HG02938 (cell line): Measurements from ENCODE around the gene TMED8.
"Not testable (repeated sequence)": the region's sequence is repeated elsewhere in the genome, so short reads cannot be mapped to it uniquely, and the experiment has no call there.

Source experiments
- ATAC-seq: cut with Tn5 transposase; IDR thresholded peaks from one replicate; pipeline ENCODE4 v1.9.1; 2021; ENCODE audit warnings: mild to moderate bottlenecking, moderate library complexity; ENCODE audit not compliant: unreplicated experiment

The TMED8 gene

DNA sequence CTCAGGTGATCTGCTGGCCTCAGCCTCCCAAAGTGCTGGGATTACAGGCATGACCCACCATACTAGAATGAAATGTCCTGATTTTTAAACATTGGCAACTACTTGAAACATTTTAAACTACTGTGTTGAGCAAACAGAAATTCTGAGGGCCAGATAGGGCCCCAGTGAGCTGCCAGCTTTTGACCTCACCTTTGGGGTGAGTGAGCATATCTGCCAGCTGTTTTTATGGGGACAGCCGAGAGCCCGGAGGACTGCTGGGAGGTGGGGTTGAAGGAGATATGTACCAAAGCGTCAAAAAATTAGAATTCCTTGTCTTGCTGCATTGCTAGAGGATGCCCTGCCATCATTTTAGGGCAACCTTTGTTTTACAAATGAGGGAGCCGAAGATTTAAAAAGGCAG, 53.3 kb downstream of the TMED8 start:
- no peak for ATAC-seq

DNA sequence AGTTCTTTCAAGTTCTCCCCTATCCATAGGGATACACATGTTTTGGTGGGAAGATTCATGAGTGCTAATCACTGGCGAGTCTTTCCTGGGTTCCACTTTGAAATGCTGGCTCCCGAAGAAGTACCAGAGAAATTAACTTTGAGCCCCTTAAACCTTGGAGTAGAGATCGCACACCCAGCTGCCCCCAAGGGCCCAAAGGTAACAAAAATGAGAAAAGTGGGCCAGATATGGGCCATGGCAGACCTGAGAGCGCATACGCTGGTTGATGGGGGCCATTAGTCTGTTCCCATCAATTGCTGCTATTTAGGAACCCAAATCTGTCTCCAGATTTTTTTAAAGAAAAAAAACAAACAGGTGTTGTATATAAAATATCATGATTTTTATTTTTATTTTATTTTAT, 53.9 kb downstream of the TMED8 start:
- no peak for ATAC-seq

DNA sequence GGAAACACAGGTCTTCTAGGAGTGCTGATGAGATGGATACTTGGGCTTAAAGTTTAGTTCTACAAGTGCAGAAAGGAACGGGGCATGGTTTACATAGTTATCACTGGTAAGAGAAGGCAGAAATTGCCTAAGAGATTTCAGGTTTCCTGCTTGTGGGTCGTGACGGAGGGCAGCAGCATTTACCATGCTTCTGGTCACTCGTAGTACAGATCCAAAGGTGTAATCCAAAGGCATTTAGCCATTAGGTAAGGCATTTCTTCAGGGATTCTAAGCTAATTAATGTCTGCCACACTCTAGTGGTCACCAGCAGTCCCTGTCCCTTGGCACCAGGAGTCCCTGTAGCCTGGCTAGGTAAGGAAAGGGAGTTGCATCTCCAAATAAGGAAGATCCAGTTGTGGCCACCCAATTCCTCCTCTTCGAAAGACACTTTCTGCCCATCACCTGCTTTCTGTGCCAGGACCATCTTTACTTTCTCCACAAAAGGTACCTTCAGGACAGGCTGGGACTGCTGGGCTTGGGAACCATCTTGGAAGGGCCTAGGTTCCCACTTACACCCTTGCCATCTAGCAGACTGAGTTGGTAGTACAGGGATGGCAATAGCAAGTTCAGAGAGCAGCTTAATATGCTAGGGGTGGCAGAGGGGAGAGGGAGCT, 54.5 kb downstream of the TMED8 start:
- no peak for ATAC-seq

DNA sequence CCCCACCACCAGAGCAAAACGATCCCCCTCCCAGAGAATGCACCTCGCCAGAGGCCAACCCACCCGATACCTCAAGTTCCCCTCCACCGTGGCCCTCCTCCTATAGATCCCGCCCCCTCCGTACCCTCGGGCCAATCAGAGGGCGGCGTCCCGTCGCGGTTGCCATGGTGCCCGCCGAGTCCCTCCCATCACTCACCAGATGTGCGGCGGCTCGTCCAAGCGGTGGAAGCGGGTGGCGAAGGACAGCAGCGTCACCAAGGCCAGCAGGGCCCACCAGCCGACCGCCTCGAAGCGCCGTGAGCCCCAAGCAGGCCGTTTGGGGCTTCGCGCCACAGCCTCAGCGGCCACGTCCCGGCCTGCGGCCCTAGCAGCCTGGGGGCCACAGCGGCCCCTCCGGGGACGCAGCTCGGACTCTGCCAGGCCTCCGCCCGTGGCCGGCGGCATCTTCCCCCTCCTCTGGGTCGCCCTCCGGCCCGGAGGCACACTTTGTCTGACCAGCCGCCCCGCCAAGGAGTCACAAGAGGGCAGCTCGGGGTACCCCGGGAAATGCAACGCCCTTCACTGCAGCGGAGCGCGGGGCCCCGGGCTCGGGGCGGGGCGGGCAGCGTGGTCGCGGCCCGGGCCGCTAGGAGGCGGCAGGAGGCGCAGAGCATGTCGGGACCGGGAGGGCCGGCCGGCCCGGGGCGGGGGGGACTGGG, 56.5 kb downstream of the TMED8 start, which contains the start of gene POMT2:
Gene POMT2 (minus strand): TSS at position 646 of the 698 bp plus-strand sequence. CDS start 202 bp downstream, at position 444.
- ATAC-seq: peak; percentile 49

DNA sequence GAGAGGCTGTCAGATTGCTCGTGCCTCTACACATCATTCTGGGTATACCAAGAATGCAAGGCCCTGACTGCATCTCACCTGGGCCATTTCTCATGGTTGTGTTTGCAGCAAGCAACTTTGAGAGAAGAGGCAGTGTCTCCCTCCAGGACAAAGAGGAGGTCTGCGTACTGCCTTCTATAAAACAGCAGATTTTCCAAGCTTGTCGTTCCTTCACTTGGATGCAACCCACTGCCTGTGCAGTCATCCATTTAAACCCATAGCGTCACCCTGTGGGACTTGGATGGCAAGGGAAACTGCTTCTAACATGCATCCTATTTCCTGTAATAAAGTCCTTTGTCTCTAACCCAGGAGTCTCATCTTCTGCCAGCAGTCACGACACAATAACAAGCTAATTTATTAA, 57.5 kb downstream of the TMED8 start:
- no peak for ATAC-seq

DNA sequence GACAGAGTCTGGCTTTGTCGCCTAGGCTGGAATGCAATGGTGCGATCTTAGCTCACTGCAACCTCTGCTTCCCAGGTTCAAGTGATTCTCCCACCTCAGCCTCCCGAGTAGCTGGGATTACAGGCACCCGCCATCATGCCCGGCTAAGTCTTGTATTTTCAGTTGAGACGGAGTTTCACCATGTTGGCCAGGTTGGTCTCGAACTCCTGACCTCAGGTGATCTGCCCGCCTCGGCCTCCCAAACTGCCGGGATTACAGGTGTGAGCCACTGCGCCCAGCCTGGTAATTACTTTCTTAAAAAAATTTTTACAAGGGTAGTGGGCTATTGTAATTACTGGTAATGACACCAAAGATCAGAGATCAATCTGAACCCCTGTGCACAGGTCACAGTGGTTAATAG, 58.1 kb downstream of the TMED8 start:
- ATAC-seq: not testable (repeated sequence)

DNA sequence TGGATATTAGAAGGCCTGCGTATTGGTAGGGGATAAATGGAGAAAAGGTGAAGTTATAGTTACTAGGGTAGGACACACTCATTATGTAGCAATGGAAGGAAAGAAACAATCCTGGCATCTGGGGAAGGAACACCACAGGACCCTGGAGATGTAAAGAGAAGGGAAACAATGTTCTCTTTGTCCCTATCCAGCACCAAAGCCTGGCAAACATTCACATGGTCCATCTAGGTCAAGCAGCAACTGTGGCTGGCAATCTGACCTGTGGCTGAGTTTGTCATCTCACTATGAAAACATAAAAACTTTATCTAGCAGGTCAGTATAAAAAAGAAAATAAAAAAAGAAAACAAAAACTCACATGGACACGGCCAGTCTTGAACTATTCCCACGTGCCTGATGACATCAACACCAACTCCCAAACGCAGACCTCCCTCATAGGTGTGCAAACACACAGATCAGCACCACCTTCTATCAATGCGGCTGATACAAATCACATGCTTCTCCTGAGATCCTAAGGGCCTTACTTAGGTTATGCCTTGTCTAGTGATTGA, 58.8 kb downstream of the TMED8 start:
- ATAC-seq: no peak

DNA sequence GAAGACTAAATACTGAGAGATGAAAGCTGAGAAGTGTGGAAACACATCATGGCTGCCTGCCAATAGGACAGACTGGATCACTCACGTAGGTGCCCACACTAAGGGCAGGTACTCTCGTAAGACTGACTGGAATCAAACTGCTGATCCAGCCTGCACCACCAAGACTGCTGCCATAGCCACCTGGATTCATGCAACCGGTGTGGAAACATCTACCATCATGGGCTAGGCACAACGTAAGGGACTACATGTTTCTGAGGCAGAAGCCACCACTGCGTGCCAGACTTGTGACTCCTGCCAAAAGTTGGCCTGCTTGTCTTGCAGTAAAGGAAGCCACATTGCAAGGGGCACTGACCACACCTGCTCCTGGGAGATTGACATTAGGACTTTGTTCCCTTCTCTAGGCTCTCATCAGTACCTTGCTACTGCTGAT, 60.0 kb downstream of the TMED8 start:
- no peak for ATAC-seq

DNA sequence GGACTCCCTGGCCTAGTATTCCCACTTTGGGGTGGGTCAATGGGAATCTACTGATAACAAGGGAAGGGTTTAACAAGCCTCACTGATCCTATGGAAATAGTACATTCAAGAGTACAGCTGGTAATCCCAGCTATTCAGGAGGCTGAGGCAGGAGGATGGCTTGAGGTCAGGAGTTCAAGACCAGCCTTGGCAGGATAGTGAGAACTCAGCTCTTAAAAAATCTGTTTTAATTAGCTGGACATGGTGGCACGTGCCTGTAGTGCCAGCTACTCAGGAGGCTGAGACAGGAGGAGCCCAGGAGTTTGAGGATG, 60.7 kb downstream of the TMED8 start:
- no peak for ATAC-seq

DNA sequence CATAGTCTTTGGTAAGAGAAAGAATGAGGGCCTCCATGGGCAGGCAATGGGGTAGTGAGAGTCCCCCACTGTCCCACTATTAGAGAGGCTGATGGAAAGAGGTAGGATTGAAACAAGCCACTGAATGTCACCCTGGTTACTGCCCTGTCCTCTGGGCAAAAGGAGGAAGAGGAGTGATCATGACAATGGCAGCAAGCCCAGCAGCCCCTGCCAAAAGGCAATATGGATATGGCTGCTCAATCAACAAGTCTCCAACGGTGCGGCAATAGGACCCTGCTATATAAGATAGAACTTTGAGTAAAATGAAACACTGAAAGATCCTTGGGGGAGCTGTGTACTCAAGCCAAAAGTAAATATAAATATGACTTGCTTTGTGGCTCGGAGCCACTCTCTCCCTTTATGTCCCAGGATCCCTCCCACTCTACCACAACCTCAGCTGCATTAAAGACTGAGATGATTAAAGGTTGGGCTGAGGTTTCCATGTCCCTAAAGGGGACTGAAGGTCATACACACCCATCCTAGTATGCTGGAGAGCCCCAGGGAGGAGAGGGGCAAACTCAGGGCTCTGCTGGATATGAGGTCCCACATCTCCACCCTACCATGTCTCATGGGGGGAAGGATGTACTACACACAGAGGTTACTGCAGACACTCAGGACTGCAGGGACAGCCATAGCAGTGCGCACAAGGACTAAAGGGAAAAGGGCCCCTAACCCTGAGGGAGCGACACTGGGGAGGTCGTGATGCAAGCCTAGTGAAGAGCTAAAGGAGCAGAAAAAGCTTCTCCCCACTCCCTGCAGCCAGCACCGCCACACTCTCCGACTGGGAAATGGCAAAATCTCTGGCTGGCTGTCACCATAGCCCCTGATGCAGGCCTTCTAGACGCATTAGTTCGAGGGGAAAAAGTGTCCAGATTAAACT, 62.1 kb downstream of the TMED8 start:
- ATAC-seq: no peak

DNA sequence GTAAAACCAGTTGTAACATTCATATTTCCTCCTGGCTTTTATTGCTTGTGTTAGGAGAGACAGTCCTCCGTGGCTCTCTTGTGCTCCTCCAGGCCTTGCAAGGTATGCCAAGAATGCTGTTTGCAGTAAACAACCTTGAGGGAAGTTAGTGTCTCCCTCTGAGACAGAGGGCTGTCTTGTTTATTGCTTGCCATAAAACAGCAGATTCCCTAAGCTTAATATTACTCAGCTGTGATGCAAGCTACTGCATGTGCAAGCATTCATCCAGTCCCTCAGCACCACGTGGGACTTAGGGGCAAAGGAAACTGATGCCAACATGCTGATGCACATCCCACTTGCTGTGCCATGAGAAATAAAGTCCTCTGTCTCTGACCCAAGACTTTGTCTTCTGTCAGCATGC, 62.9 kb downstream of the TMED8 start:
- ATAC-seq: no peak

DNA sequence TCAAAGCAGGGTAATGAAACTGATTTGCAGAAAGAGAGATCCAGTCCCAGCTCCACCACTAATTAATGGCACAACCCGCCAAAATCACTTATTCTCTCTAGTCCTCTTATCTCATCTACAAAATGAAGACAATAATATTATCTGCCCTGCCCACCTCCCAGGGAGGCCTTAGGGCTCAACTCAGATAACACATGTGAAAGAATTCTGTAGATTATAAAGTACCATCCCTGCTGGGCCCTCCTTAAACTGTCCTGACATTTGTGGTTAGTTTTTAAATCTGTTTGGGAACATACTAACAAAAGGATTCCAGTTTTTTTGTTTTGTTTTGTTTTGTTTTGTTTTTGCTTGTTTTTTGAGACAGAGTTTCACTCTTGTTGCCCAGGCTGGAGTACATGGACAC, 63.5 kb downstream of the TMED8 start:
- no peak for ATAC-seq

DNA sequence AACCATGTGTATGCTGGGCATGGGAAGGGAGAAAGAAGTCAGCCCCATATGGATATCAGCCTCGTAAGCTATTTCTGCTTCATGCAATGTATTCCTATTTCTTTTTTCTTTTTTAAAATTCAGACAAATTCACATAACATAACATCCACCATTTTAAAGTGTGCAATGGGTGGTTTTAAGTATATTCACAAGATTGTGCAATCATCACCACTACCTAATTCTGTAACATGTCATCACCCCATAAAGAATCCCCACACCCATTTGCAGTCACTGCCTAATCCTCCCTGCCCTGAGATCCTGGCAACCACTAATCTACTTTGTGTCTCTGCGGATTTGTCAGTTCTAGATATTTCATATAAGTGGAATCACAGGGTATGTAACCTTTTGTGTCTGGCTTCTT, 65.7 kb downstream of the TMED8 start:
- ATAC-seq: no peak

DNA sequence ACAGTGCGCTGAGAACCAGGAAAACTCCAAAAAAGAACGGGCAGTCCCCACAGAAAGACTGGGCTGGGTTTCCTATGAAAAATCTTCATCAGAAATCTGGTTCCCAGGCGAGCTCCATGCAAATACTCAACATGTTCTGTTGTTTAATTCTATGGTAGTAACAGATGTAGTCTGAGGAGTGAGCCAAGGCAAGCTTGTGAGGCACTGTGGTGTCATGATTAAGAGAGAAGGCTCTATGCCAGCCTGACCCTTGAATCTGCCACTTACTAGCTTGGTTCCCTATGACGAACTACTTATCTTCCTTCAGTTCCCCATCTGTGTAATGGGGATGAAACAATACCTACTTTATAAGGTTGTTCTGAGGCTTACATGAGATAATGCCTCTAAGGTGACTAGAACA, 66.9 kb downstream of the TMED8 start:
- ATAC-seq: no peak

DNA sequence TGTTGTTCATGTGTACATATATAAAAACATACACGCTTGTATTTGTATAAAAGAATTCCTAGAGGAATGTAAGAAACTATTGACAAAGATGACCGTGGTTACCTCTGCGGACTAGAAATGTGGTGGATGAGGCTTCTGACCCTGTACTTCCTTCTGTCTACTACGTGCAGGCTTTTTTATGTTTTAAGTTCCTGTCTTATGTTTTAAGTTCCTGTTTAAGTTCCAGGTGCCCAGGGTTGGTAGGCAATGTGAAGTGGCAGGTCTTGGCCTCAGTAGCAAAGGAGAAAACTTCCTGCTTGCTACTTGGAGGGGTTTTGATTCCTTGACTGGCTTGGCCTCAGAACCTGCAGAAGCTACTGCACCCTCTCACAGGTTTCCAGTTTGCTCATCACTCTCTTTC, 67.8 kb downstream of the TMED8 start:
- ATAC-seq: no peak

DNA sequence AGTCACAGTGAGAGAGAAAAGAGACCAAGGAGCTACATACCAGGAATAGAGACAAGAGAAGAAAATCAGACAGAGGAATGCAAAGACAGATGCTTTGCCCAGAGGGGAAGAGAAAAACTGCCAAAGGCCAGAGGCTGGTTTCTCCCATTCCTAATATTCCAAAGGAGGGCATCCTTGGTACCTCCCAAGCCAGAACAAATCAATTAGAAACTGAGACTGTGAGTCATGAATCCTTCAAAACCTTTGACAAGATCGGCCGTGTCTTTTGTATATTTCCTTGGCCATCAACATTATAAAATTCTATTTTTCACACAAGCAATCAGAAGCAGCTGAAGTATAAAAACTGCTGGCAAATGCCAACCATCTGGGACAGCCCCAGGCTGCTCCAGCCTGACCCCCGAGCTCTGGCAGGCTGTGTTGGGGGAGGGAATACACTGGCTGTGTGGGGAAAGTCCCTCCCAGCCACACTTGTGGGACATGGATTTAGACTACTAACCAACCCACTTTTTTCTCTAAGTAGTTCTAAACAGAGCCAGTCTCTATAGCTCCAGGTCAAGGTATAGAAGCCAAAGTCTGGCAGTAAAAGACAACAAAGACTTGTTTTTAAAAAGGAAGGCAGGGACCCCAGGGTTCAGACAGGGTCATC, 69.9 kb downstream of the TMED8 start:
- ATAC-seq: no peak

DNA sequence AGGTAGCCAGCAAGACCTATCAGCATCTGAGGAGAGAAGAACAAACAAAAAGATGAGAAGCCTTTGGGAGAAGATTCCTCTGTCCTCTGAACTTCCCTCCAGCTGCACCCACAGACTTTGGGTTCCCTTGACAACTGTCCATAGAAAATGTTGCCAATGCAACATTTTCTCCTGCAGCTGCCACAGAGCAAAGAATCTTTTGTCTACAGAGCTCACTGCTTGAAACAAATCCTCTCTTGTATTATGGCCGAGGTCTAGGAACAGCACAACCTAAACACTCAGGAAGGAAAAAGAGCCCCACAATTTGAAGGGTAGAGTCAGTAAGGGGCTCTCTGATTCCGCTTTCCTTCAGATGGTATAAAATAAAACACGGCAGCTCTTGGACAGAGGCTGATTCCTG, 70.5 kb downstream of the TMED8 start:
- no peak for ATAC-seq

DNA sequence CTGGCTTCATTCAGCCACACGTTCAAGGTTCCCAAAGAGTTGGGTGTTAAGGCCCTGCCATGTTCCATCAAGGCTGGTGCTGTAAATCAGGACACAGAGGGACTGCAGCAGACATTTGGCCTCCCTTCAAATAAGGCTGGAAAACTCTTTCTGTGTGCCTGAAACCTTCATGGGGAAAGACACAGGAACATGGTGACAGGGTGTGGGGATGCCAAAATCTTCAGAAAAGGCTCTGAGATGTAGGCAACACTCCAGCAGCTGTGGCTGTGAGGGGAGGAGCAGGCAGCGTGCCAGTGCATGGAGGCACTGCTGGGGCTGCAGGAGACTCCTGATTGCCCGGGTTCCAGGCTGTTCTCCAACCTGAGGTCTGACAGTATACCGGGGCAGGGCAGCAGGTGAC, 71.2 kb downstream of the TMED8 start:
- ATAC-seq: no peak

DNA sequence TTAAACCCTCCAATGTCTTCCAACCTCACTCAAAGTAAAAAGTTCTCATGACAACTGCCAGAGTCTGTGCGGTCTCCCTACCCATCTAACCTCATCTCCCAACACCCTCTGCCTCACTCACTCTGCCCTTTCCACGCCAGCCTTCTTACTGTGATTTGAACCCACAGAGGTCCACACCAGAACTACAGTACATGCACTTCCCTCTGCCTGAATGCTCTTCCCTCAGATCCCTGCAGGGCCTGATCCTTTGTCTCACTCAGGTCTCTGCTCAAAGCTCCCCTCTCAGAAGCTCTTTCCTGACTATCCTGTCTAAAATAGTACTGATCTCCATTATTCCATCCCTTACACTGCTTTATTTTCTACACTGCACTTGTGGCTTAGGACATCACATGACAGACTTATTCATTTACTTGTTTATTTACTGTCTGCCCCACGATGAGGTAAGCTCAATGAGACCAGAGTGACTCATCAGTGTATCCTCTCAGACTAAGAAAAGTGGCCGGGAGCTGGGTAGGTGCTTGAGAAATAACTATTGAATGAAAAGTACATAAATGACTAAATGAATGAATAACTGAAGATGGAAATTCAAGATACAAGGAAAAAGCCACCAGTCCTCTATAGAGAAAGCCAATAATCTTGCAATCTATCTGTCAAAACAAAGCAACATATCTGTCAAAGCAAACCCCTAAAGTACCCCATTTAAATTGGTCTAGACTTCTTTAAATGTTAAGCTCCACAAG, 73.3 kb downstream of the TMED8 start:
- peak; percentile 67 for ATAC-seq

DNA sequence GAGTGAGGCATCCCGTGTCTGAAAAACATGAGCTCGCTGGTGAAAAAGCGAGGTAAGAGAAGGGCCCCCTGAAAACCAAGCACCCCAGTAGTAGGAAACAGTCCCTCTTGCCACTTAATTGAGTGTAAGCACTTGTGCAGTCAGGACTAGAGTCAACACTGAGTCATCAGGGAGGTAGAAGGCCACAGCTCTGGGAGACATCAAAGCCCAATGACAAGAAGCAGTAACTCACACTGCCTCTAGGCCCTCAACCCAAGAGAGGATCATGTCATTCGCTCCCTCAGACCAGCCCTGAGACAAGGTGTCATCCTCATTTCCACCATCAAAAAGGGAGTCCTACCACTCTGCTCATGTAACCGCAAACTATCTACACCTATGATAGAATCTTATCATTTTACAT, 74.0 kb downstream of the TMED8 start:
- no peak for ATAC-seq
